ENCODE data around the gene TMEM266. TPM values are rescaled to one million over a fixed set of nuclear protein-coding genes. Genes with fewer than 3 reads are reported as not detected.

Gene TMEM266
- total RNA-seq, 2 experiments from 2014 or later = not detected

DNA sequence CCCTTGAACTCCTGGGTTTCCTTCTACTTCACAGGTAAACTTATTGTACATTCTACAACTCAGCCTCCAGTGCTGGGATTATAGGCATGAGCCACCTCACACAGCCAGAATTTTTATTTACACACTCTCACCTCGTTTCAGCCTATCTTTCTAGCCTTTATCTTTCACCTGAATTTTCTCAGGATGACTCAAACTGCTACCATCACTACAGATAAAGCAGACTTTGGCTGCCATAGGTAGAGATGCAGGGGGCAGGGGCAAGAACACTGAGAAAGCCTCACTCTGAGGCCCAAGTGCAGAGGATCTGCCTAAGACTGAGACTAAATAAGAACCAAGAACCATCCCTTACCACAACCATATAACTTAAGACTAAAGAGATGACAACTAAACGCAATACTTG lies 192.5 kb downstream of the TMEM266 start:
- ChIA-PET CTCF (no interaction called here), POLR2A (no interaction called here)
- Histone ChIP-seq H3K36me3 (ENCODE audit: insufficient read depth, low read length) (no peaks in the 10 kb centered on the region), H3K27ac (ENCODE audit: low read depth in 1 of 2, low read length in 2 of 2) (no peak overlapping the region), H3K4me3 (ENCODE audit: low read length) (no peak overlapping the region), H3K9me3 (ENCODE audit: control insufficient read depth in 1 of 2, insufficient read depth in 1 of 2, low read length in 2 of 2) (no peaks in the 10 kb centered on the region), H3K27me3 (ENCODE audit: control insufficient read depth in 1 of 2, insufficient read depth in 2 of 2, low read length in 2 of 2) (no peaks in the 10 kb centered on the region), H3K4me1 (ENCODE audit: insufficient read depth, low read length) (no peaks in the 10 kb centered on the region)
- no peak for ATAC-seq (ENCODE audit: poor library complexity)
- Mint-ChIP-seq H3K4me1 (ENCODE audit: low read depth) (no peaks in the 10 kb centered on the region), H3K4me3 (no peak overlapping the region), H3K27ac (no peak overlapping the region), H3K36me3 (ENCODE audit: low read depth) (peaks cover 11% of the 10 kb centered on the region), H3K9me3 (no peaks in the 10 kb centered on the region), H3K27me3 (no peaks in the 10 kb centered on the region)
- DNase-seq = no peak
- TF ChIP-seq, protein P1, sequence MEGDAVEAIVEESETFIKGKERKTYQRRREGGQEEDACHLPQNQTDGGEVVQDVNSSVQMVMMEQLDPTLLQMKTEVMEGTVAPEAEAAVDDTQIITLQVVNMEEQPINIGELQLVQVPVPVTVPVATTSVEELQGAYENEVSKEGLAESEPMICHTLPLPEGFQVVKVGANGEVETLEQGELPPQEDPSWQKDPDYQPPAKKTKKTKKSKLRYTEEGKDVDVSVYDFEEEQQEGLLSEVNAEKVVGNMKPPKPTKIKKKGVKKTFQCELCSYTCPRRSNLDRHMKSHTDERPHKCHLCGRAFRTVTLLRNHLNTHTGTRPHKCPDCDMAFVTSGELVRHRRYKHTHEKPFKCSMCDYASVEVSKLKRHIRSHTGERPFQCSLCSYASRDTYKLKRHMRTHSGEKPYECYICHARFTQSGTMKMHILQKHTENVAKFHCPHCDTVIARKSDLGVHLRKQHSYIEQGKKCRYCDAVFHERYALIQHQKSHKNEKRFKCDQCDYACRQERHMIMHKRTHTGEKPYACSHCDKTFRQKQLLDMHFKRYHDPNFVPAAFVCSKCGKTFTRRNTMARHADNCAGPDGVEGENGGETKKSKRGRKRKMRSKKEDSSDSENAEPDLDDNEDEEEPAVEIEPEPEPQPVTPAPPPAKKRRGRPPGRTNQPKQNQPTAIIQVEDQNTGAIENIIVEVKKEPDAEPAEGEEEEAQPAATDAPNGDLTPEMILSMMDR (IDR thresholded peaks at IDR 0.05) = no peak
- intact Hi-C loops (cut with DNase I, micrococcal nuclease) = no loop called here

- DNase-seq (no peak), ATAC-seq (ENCODE audit: poor library complexity) (no peak)
- H3K4me1 ChIP-seq (ENCODE audit: insufficient read depth, low read length) = no peaks in the 10 kb centered on the region
- no peak overlapping the region for H3K27ac ChIP-seq (ENCODE audit: low read depth in 1 of 2, low read length in 2 of 2)
- ChIA-PET CTCF (interaction anchor here (1.0 kb wide), 1 partner anchor 38 kb away, joined by 3 read pairs; no protein-coding TSS in a partner anchor), POLR2A (no interaction called here)
- Mint-ChIP-seq H3K27ac (no peak overlapping the region), H3K27me3 (no peaks in the 10 kb centered on the region), H3K4me3 (no peak overlapping the region), H3K4me1 (ENCODE audit: low read depth) (no peaks in the 10 kb centered on the region), H3K36me3 (ENCODE audit: low read depth) (peaks cover 19% of the 10 kb centered on the region), H3K9me3 (no peaks in the 10 kb centered on the region)
- no peaks in the 10 kb centered on the region for H3K27me3 ChIP-seq (ENCODE audit: control insufficient read depth in 1 of 2, insufficient read depth in 2 of 2, low read length in 2 of 2)
- TF ChIP-seq, protein P1 (IDR thresholded peaks at IDR 0.05) = no peak
- peaks cover 6% of the 10 kb centered on the region for H3K36me3 ChIP-seq (ENCODE audit: insufficient read depth, low read length)
- no peak overlapping the region for H3K4me3 ChIP-seq (ENCODE audit: low read length)
- peaks cover 0 to 10% of the 10 kb centered on the region in 2 experiments for H3K9me3 ChIP-seq (ENCODE audit: control insufficient read depth in 1 of 2, insufficient read depth in 1 of 2, low read length in 2 of 2)
- intact Hi-C loops (cut with DNase I, micrococcal nuclease) = no loop called here
Measured at GRCh38 chr15:76253691-76254473, 194.1 kb downstream of the TMEM266 start.

Other genes starting within 250 kb of the TMEM266 start
- gene UBE2Q2, start 216.5 kb upstream of the TMEM266 start, total RNA-seq = 10 to 100 TPM; 29.3 to 33.5 TPM
- 1 to 10 TPM; 5.4 to 7.4 TPM for gene FBXO22, start 156.1 kb upstream of the TMEM266 start, total RNA-seq
- not detected for gene NRG4, start 47.6 kb upstream of the TMEM266 start, total RNA-seq

All from CD4-positive, alpha-beta T cell (primary cell).